ENCODE data around the gene TSTD2. TPM values are rescaled to one million over a fixed set of nuclear protein-coding genes. Genes with fewer than 3 reads are reported as not detected.

The TSTD2 gene
- total RNA-seq, 1 experiment from 2014 or later, result 16.8 TPM

- POLR2A ChIA-PET, result no interaction called here
- no peaks in the 10 kb centered on the region for H3K4me1 Mint-ChIP-seq
- no peak overlapping the region for H3K4me3 Mint-ChIP-seq
- DNase-seq (ENCODE audit: low spot score) (no peak), ATAC-seq (no peak)
- H3K27ac Mint-ChIP-seq, result no peak overlapping the region
- TF ChIP-seq GRHL2 (CRISPR knock-in tag; IDR thresholded peaks at IDR 0.05; ENCODE audit: insufficient replicate concordance, severe bottlenecking) (no peak), ATF6 (CRISPR knock-in tag; IDR thresholded peaks at IDR 0.05) (no peak), ZMAT4 (CRISPR knock-in tag; IDR thresholded peaks at IDR 0.05) (no peak), KAT7 (CRISPR knock-in tag; IDR thresholded peaks at IDR 0.05; ENCODE audit: borderline replicate concordance) (no peak), AFF4 (CRISPR knock-in tag; IDR thresholded peaks at IDR 0.05; ENCODE audit: borderline replicate concordance) (no peak), ATF2 (CRISPR knock-in tag; IDR thresholded peaks at IDR 0.05; ENCODE audit: borderline replicate concordance, low read depth) (no peak), CTCF (IDR thresholded peaks at IDR 0.05) (no peak), ZNF423 (CRISPR knock-in tag; IDR thresholded peaks at IDR 0.05) (no peak), FOXP1 (CRISPR knock-in tag; IDR thresholded peaks at IDR 0.05; ENCODE audit: borderline replicate concordance) (no peak), PREB (CRISPR knock-in tag; IDR thresholded peaks at IDR 0.05; ENCODE audit: borderline replicate concordance) (no peak), HMGA2 (CRISPR knock-in tag; IDR thresholded peaks at IDR 0.05) (no peak), NFE2L1 (CRISPR knock-in tag; IDR thresholded peaks at IDR 0.05) (no peak), CBFB (CRISPR knock-in tag; IDR thresholded peaks at IDR 0.05; ENCODE audit: low read depth) (no peak), IRF2 (CRISPR knock-in tag; IDR thresholded peaks at IDR 0.05; ENCODE audit: borderline replicate concordance, low read depth) (no peak), RELA (CRISPR knock-in tag; IDR thresholded peaks at IDR 0.05; ENCODE audit: borderline replicate concordance) (no peak), FOXP4 (CRISPR knock-in tag; IDR thresholded peaks at IDR 0.05) (no peak), ZNF232 (CRISPR knock-in tag; IDR thresholded peaks at IDR 0.05) (no peak)
- H3K36me3 Mint-ChIP-seq, result peaks cover 55% of the 10 kb centered on the region
- no peaks in the 10 kb centered on the region for H3K27me3 Mint-ChIP-seq (ENCODE audit: low read depth)
- CTCF ChIA-PET, result interaction anchor here (0.8 kb wide), 1 partner anchor 30 kb away, joined by 6 read pairs; no protein-coding TSS in a partner anchor
- H3K9me3 Mint-ChIP-seq, result no peaks in the 10 kb centered on the region
Observed at GRCh38 chr9:97645720-97646119, 12.6 kb upstream of the TSTD2 start.
